H1 (cell line): Measurements from ENCODE around the gene KDM2A. TPM values are rescaled to one million over a fixed set of nuclear protein-coding genes. Genes with fewer than 3 reads are reported as not detected.

Source experiments
- CTCF ChIA-PET: fragments of 300-600 bp; sonication (Branson Sonifier 250); formaldehyde crosslinking; loops from one replicate; lab custom pipeline; 2021; ENCODE audit not compliant: partially characterized antibody; lab: Charles Lee
- POLR2A ChIA-PET: fragments of 300-600 bp; sonication (Branson Sonifier 250); formaldehyde crosslinking; loops from one replicate; lab custom pipeline; 2021; ENCODE audit warnings: inconsistent platforms; ENCODE audit not compliant: partially characterized antibody; lab: Charles Lee
- DNase-seq, 2 experiments: peaks; one replicate each; pipeline versions ENCODE4 v3.0.0 to v3.0.0-alpha.2; 2010 to 2022; ENCODE audit warnings: low spot score in 2 of 2, low read depth in 1 of 2, mixed read lengths in 1 of 2
- FAIRE-seq: peaks from 2 replicates; lab custom pipeline; 2011; peaks lifted over from hg19 to GRCh38; lab: Jason Lieb, UNC
- H2AFZ ChIP-seq: 2 replicates; pipeline ENCODE4 v1.8.1; 2012; ENCODE audit warnings: low read length, inconsistent platforms
- H2AK5ac ChIP-seq: 2 replicates; pipeline ENCODE4 v1.6.1; 2013; ENCODE audit warnings: low read depth, low read length
- H2BK120ac ChIP-seq: replicated peaks from 2 replicates; pipeline ENCODE3; 2013; ENCODE audit warnings: low read depth, low read length, inconsistent platforms
- H2BK12ac ChIP-seq: 2 replicates; pipeline ENCODE4 v1.6.1; 2013; ENCODE audit warnings: low read depth, low read length
- H2BK15ac ChIP-seq: 2 replicates; pipeline ENCODE4 v1.6.1; 2013; ENCODE audit warnings: low read length
- H2BK20ac ChIP-seq: 2 replicates; pipeline ENCODE4 v1.6.1; 2013; ENCODE audit warnings: low read length
- H2BK5ac ChIP-seq: 2 replicates; pipeline ENCODE4 v1.6.1; 2013; ENCODE audit warnings: low read depth, low read length
- H3K14ac ChIP-seq: 2 replicates; pipeline ENCODE4 v1.6.1; 2013; ENCODE audit warnings: inconsistent platforms; ENCODE audit not compliant: insufficient read length
- H3K18ac ChIP-seq: 2 replicates; pipeline ENCODE4 v1.6.1; 2013; ENCODE audit warnings: low read length; ENCODE audit errors: extremely low read depth
- H3K23ac ChIP-seq: 2 replicates; pipeline ENCODE4 v1.6.1; 2013; ENCODE audit warnings: inconsistent platforms; ENCODE audit not compliant: insufficient read length
- H3K23me2 ChIP-seq: 2 replicates; pipeline ENCODE4 v1.6.1; 2013; ENCODE audit warnings: low read depth, low read length
- H3K27ac ChIP-seq: 2 replicates; pipeline ENCODE4 v1.6.1; 2011; ENCODE audit warnings: low read depth, low read length, inconsistent platforms
- H3K27me3 ChIP-seq, 4 experiments: replicated peaks in 1 of 4; 1 replicate in 1 of 4; 2 replicates in 3 of 4; pipeline versions ENCODE4 v1.6.1 to v1.8.1; 2011 to 2013; ENCODE audit warnings: low read length in 3 of 4, mild to moderate bottlenecking in 3 of 4, inconsistent platforms in 2 of 4, mixed read lengths in 2 of 4, moderate library complexity in 1 of 4; ENCODE audit not compliant: control insufficient read depth in 3 of 4, insufficient read depth in 3 of 4; ENCODE audit errors: extremely low read depth in 1 of 4
- H3K36me3 ChIP-seq, 4 experiments: 2 replicates each; pipeline versions ENCODE4 v1.6.1 to v1.8.1; 2011 to 2013; ENCODE audit warnings: mild to moderate bottlenecking in 4 of 4, low read length in 3 of 4, moderate library complexity in 2 of 4, control low read depth in 1 of 4, inconsistent platforms in 1 of 4; ENCODE audit not compliant: insufficient read depth in 4 of 4, control insufficient read depth in 2 of 4
- H3K4ac ChIP-seq: replicated peaks from 2 replicates; pipeline ENCODE3; 2013; ENCODE audit warnings: low read length, low read depth, mixed read lengths, inconsistent platforms; ENCODE audit not compliant: insufficient read length
- H3K4me1 ChIP-seq, 4 experiments: replicated peaks in 1 of 4; 1 replicate in 1 of 4; 2 replicates in 3 of 4; pipeline versions ENCODE4 v1.6.1 to v1.8.1; 2011 to 2013; ENCODE audit warnings: low read length in 3 of 4, inconsistent platforms in 2 of 4, mixed read lengths in 1 of 4; ENCODE audit not compliant: insufficient read depth in 4 of 4, control insufficient read depth in 3 of 4
- H3K4me2 ChIP-seq, 2 experiments: 2 replicates each; pipeline versions ENCODE4 v1.6.1 to v1.8.1; 2011 to 2013; ENCODE audit warnings: low read depth in 2 of 2, low read length in 2 of 2, control low read depth in 1 of 2, inconsistent platforms in 1 of 2, mild to moderate bottlenecking in 1 of 2; ENCODE audit not compliant: insufficient read depth in 1 of 2
- H3K4me3 ChIP-seq, 4 experiments: fragments of 200-600, 300-600 bp in 1 of 4; sonication (generic), shearing (Covaris generic), sonication (Bioruptor Twin) in 1 of 4; 2 replicates each; pipeline versions ENCODE4 v1.5.1 to v1.8.1; 2011 to 2016; ENCODE audit warnings: low read length in 4 of 4, low read depth in 3 of 4, control low read depth in 2 of 4, inconsistent platforms in 2 of 4, mild to moderate bottlenecking in 2 of 4, mixed read lengths in 1 of 4, moderate library complexity in 1 of 4; ENCODE audit not compliant: insufficient read depth in 2 of 4; ENCODE audit errors: extremely low read depth in 1 of 4
- H3K56ac ChIP-seq: replicated peaks from 2 replicates; pipeline ENCODE3; 2013; ENCODE audit warnings: low read depth, mild to moderate bottlenecking, mixed read lengths, low read length, inconsistent platforms; ENCODE audit not compliant: insufficient read length
- H3K79me1 ChIP-seq: 2 replicates; pipeline ENCODE4 v1.6.1; 2013; ENCODE audit warnings: low read depth, low read length, control low read depth
- H3K79me2 ChIP-seq, 2 experiments: 2 replicates each; pipeline versions ENCODE4 v1.6.1 to v1.8.1; 2012 to 2013; ENCODE audit warnings: low read length in 2 of 2, mild to moderate bottlenecking in 2 of 2, inconsistent platforms in 1 of 2; ENCODE audit not compliant: insufficient read depth in 2 of 2, control insufficient read depth in 1 of 2
- H3K9ac ChIP-seq, 4 experiments: replicated peaks in 1 of 4; 1 replicate in 1 of 4; 2 replicates in 3 of 4; pipeline versions ENCODE4 v1.6.1 to v1.8.1; 2011 to 2013; ENCODE audit warnings: low read depth in 3 of 4, low read length in 3 of 4, control low read depth in 2 of 4, mild to moderate bottlenecking in 2 of 4, moderate library complexity in 2 of 4, inconsistent platforms in 1 of 4; ENCODE audit errors: extremely low read depth in 1 of 4
- H3K9me3 ChIP-seq, 2 experiments: 2 replicates each; pipeline versions ENCODE4 v1.6.1 to v1.8.1; 2012 to 2013; ENCODE audit warnings: mild to moderate bottlenecking in 2 of 2, moderate library complexity in 2 of 2, control low read depth in 1 of 2, inconsistent platforms in 1 of 2, low read depth in 1 of 2, low read length in 1 of 2, mixed read lengths in 1 of 2; ENCODE audit not compliant: insufficient read depth in 2 of 2
- H4K20me1 ChIP-seq, 2 experiments: replicated peaks in 1 of 2; 2 replicates each; pipeline versions ENCODE3 to v1.8.1; 2011 to 2013; ENCODE audit warnings: inconsistent platforms in 2 of 2, low read length in 2 of 2, mild to moderate bottlenecking in 1 of 2; ENCODE audit not compliant: insufficient read depth in 2 of 2, control insufficient read depth in 1 of 2
- H4K5ac ChIP-seq: 2 replicates; pipeline ENCODE4 v1.6.1; 2013; ENCODE audit warnings: low read length, low read depth, mixed read lengths, inconsistent platforms; ENCODE audit not compliant: insufficient read length
- H4K8ac ChIP-seq: 2 replicates; pipeline ENCODE4 v1.8.0; 2013; ENCODE audit warnings: mild to moderate bottlenecking, moderate library complexity, low read length, inconsistent platforms; ENCODE audit not compliant: insufficient read depth; ENCODE audit errors: extremely low read depth
- H4K91ac ChIP-seq: replicated peaks from 2 replicates; pipeline ENCODE3; 2013; ENCODE audit warnings: low read length, mixed read lengths, inconsistent platforms; ENCODE audit not compliant: insufficient read length
- ATF2 ChIP-seq: IDR thresholded peaks from 2 replicates; pipeline ENCODE4 v1.6.1; 2012; ENCODE audit warnings: low read length, inconsistent platforms
- ATF3 ChIP-seq: IDR thresholded peaks from 2 replicates; pipeline ENCODE4 v1.6.1; 2011; ENCODE audit warnings: low read depth, mild to moderate bottlenecking, low read length; ENCODE audit not compliant: insufficient read depth
- CREB1 ChIP-seq: IDR thresholded peaks from 2 replicates; pipeline ENCODE4 v1.6.1; 2012; ENCODE audit warnings: inconsistent platforms
- CTBP2 ChIP-seq: IDR thresholded peaks from 2 replicates; pipeline ENCODE4 v1.7.0; 2011; ENCODE audit warnings: borderline replicate concordance, mild to moderate bottlenecking, moderate library complexity, mixed read lengths, low read length; ENCODE audit not compliant: insufficient read depth, insufficient read length
- E2F6 ChIP-seq: IDR thresholded peaks from 2 replicates; pipeline ENCODE4 v1.6.1; 2012; ENCODE audit warnings: inconsistent platforms
- EP300 ChIP-seq, 2 experiments: IDR thresholded peaks; 1 replicate in 1 of 2; 2 replicates in 1 of 2; pipeline ENCODE4 v1.6.1; 2011 to 2012; ENCODE audit warnings: low read depth in 2 of 2, low read length in 2 of 2, mild to moderate bottlenecking in 2 of 2, borderline replicate concordance in 1 of 2, inconsistent platforms in 1 of 2, moderate library complexity in 1 of 2
- GABPA ChIP-seq: IDR thresholded peaks from 2 replicates; pipeline ENCODE4 v1.6.1; 2011; ENCODE audit warnings: mild to moderate bottlenecking, low read length, moderate library complexity, borderline replicate concordance; ENCODE audit not compliant: insufficient read depth
- MAFK ChIP-seq: IDR thresholded peaks from 2 replicates; pipeline ENCODE4 v1.6.1; 2012; ENCODE audit warnings: low read depth, mild to moderate bottlenecking, improper control_type of control experiment, low read length
- RXRA ChIP-seq: IDR thresholded peaks from 2 replicates; pipeline ENCODE4 v1.6.1; 2011; ENCODE audit warnings: low read depth, mild to moderate bottlenecking, low read length, moderate library complexity; ENCODE audit not compliant: insufficient read depth
- WGBS, 2 experiments: shearing (Covaris generic) in 1 of 2; methylation state at CpG; one replicate each; pipeline versions ENCODE4 v1.1.6 to v1.1.7; 2013 to 2015; ENCODE audit warnings: low lambda C conversion rate in 2 of 2, mixed read lengths in 2 of 2, inconsistent platforms in 1 of 2, low coverage in 1 of 2, missing lambda C conversion rate in 1 of 2; ENCODE audit not compliant: insufficient replicate concordance in 2 of 2, insufficient coverage in 1 of 2, insufficient read length in 1 of 2; ENCODE audit errors: extremely low coverage in 1 of 2, missing lambda C conversion rate in 1 of 2; 5-methylcytosine and 5-hydroxymethylcytosine counted together
- polyA plus RNA-seq, 7 experiments: library from polyadenylated mRNA; depleted of rRNA in 3 of 7; stranded (reverse) in 5 of 7; unstranded in 2 of 7; fragments of >200 nt in 5 of 7; fragments of 200-250 nt in 2 of 7; gene quantifications; 1 replicate in 5 of 7; 2 replicates in 1 of 7; 4 replicates in 1 of 7; pipeline versions ENCODE4 v1.2.1 to v1.2.3, GENCODE V29; 2011 to 2013; ENCODE audit warnings: missing spikeins in 2 of 7, mixed read lengths in 2 of 7
- total RNA-seq: library from RNA; stranded (reverse); fragmentation: NEBNext Ultra II Directional; extraction: Animal tissue kit (Norgen Biotek cat#: 25700); gene quantifications from 2 replicates; pipeline ENCODE4 v1.2.1, GENCODE V29; 2021

The KDM2A gene
- total and polyA plus RNA-seq, 2 of the 8 experiments (the other 6 are each of a cell fraction or from before 2014, with no cell fraction given): 55.4 to 66.2 TPM

DNA sequence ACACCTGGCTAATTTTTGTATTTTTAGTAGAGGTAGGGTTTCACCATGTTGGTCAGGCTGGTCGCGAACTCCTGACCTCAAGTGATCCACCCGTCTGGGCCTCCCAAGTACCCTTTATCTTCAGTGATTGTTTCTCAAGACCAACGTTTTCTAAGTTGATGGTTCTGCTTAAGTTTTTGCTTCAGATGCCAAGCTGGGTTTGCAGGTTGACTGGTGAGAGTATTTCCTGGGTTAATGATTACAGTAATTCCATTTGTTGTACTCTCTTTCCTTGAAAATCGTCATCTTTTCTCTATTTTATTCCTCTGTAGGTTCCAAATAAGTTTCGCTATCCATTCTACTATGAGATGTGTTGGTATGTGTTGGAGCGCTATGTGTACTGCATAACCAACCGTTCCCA is 108.7 kb downstream of the KDM2A start:
- no peak overlapping the region for H4K8ac ChIP-seq
- no peaks in the 10 kb centered on the region for H4K20me1 ChIP-seq
- peaks cover 17 to 59% (median 36%) of the 10 kb centered on the region in 4 experiments; a peak in 7 of 8 replicates for H3K36me3 ChIP-seq
- H3K23me2 ChIP-seq: no peaks in the 10 kb centered on the region
- H3K14ac ChIP-seq: no peak overlapping the region
- no peak overlapping the region for H3K9ac ChIP-seq
- no peak overlapping the region for H2BK120ac ChIP-seq
- H2BK12ac ChIP-seq: no peak overlapping the region
- CTCF ChIA-PET: interaction anchor here (0.6 kb wide), 2 partner anchors 67 to 889 kb away, joined by 3 read pairs; no protein-coding TSS in a partner anchor
- H3K4me1 ChIP-seq: no peaks in the 10 kb centered on the region
- no peak overlapping the region for H2AFZ ChIP-seq
- DNase-seq (no peak), FAIRE-seq (no peak)
- H3K18ac ChIP-seq: no peak overlapping the region
- POLR2A ChIA-PET: interaction anchor here (1.5 kb wide), 1 partner anchor 12 kb away, joined by 3 read pairs; no protein-coding TSS in a partner anchor
- no peak overlapping the region for H3K4me2 ChIP-seq
- H3K79me1 ChIP-seq: no peaks in the 10 kb centered on the region
- TF ChIP-seq MAFK (no peak), ATF2 (no peak), CREB1 (no peak), GABPA (no peak), CTBP2 (no peak), RXRA (no peak), ATF3 (no peak), EP300 (IDR thresholded peaks at IDR 0.05; ENCODE audit: borderline replicate concordance in 1 of 2, low read depth in 2 of 2, low read length in 2 of 2) (no peak), E2F6 (no peak)
- no peak overlapping the region for H2BK5ac ChIP-seq
- no peaks in the 10 kb centered on the region for H3K9me3 ChIP-seq
- H3K4ac ChIP-seq: no peak overlapping the region
- H3K23ac ChIP-seq: no peak overlapping the region
- H4K5ac ChIP-seq: no peak overlapping the region
- H3K56ac ChIP-seq: no peak overlapping the region
- no peak overlapping the region for H3K4me3 ChIP-seq
- no peak overlapping the region for H2AK5ac ChIP-seq
- H2BK20ac ChIP-seq: no peak overlapping the region
- 89% methylated on average over 8 of the region's 8 CpGs; no CpG with 5 or more reads in 1 of the 2 experiments for WGBS, 2 experiments
- no peak overlapping the region for H3K27ac ChIP-seq
- H3K27me3 ChIP-seq: no peaks in the 10 kb centered on the region
- H2BK15ac ChIP-seq: no peak overlapping the region
- no peaks in the 10 kb centered on the region for H3K79me2 ChIP-seq
- no peak overlapping the region for H4K91ac ChIP-seq
